K562 (cell line): ENCODE measurements around the gene G2E3. TPM values are rescaled to one million over a fixed set of nuclear protein-coding genes. Genes with fewer than 3 reads are reported as not detected.

Source experiments
- CBFB ChIP-seq: sonication (generic); formaldehyde crosslinking; IDR thresholded peaks from 2 replicates; pipeline ENCODE4 v1.4.0; 2020; ENCODE audit warnings: mild to moderate bottlenecking, missing genetic modification reagents
- CBX2 ChIP-seq: fragments of 200-600 bp; sonication (generic); IDR thresholded peaks from one replicate; pipeline ENCODE4 v1.6.1; 2012; ENCODE audit warnings: mild to moderate bottlenecking, low read length, inconsistent platforms; ENCODE audit not compliant: insufficient read depth, poor library complexity, severe bottlenecking
- CC2D1A ChIP-seq: fragments of 450-650 bp; IDR thresholded peaks from 2 replicates; pipeline ENCODE4 v1.6.1; 2017; ENCODE audit warnings: mild to moderate bottlenecking
- COPS2 ChIP-seq: fragments of 450-650 bp; conservative IDR thresholded peaks from 2 replicates; pipeline ENCODE4 v1.6.1; 2016; ENCODE audit warnings: mild to moderate bottlenecking, moderate library complexity
- ETS1 ChIP-seq: conservative IDR thresholded peaks from 2 replicates; pipeline ENCODE4 v1.6.1; 2011; ENCODE audit warnings: low read depth, mild to moderate bottlenecking, low read length; ENCODE audit not compliant: control insufficient read depth
- HDAC1 ChIP-seq, 2 experiments: fragments of 450-650 bp; IDR thresholded peaks; 2 replicates each; pipeline ENCODE4 v1.6.1; 2016 to 2017; ENCODE audit warnings: inconsistent platforms in 1 of 2, mild to moderate bottlenecking in 1 of 2, moderate library complexity in 1 of 2
- HIVEP1 ChIP-seq: fragments of 250-450 bp; sonication (Bioruptor Pico); IDR thresholded peaks from 2 replicates; pipeline ENCODE4 v1.4.0; 2020; ENCODE audit warnings: mild to moderate bottlenecking
- MEIS2 ChIP-seq: fragments of 450-650 bp; IDR thresholded peaks from 2 replicates; pipeline ENCODE4 v1.6.1; 2014; ENCODE audit warnings: mild to moderate bottlenecking; ENCODE audit not compliant: partially characterized antibody
- MYBL2 ChIP-seq, 2 experiments: fragments of 450-650 bp in 1 of 2; sonication (generic) in 1 of 2; formaldehyde crosslinking in 1 of 2; IDR thresholded peaks; 2 replicates each; pipeline versions ENCODE4 v1.6.1 to v1.8.1; 2017 to 2022; ENCODE audit warnings: borderline replicate concordance in 1 of 2, inconsistent platforms in 1 of 2, low read depth in 1 of 2, mild to moderate bottlenecking in 1 of 2, missing genetic modification reagents in 1 of 2, moderate library complexity in 1 of 2
- NCOA2 ChIP-seq, 2 experiments: fragments of 450-650 bp; IDR thresholded peaks; 2 replicates each; pipeline ENCODE4 v1.6.1; 2018; ENCODE audit warnings: mild to moderate bottlenecking in 2 of 2, moderate library complexity in 1 of 2; ENCODE audit not compliant: partially characterized antibody in 2 of 2
- NONO ChIP-seq, 2 experiments: fragments of 200-400 bp in 1 of 2; fragments of 450-650 bp in 1 of 2; formaldehyde crosslinking in 1 of 2; IDR thresholded peaks; 2 replicates each; pipeline ENCODE4 v1.6.1; 2017; ENCODE audit warnings: low read depth in 2 of 2, mild to moderate bottlenecking in 2 of 2, moderate library complexity in 2 of 2, low read length in 1 of 2
- PCBP1 ChIP-seq: fragments of 200-400 bp; formaldehyde crosslinking; IDR thresholded peaks from 2 replicates; pipeline ENCODE4 v1.6.1; 2018; ENCODE audit warnings: mild to moderate bottlenecking, low read depth, low read length; ENCODE audit not compliant: poor library complexity, severe bottlenecking
- PHF8 ChIP-seq: fragments of 200-600 bp; sonication (generic); IDR thresholded peaks from 2 replicates; pipeline ENCODE4 v1.6.1; 2012; ENCODE audit warnings: mixed run types, mild to moderate bottlenecking, inconsistent platforms, low read length, moderate library complexity, borderline replicate concordance
- PTTG1 ChIP-seq: fragments of 450-650 bp; IDR thresholded peaks from 2 replicates; pipeline ENCODE4 v1.6.1; 2016; ENCODE audit warnings: low read depth, mild to moderate bottlenecking, missing genetic modification characterization, missing compliant biosample characterization
- ZBTB11 ChIP-seq, 3 experiments: fragments of 200-800 bp in 1 of 3; fragments of 250-450 bp in 1 of 3; fragments of 450-650 bp in 1 of 3; sonication (Bioruptor Pico) in 1 of 3; sonication (Bioruptor generic) in 1 of 3; formaldehyde crosslinking in 1 of 3; IDR thresholded peaks; 2 replicates each; pipeline versions ENCODE4 v1.6.1 to v1.8.0; 2016 to 2022; ENCODE audit warnings: mild to moderate bottlenecking in 2 of 3, missing genetic modification characterization in 2 of 3, missing compliant biosample characterization in 1 of 3, moderate library complexity in 1 of 3
- ZBTB17 ChIP-seq: fragments of 450-650 bp; formaldehyde crosslinking; IDR thresholded peaks from 2 replicates; pipeline ENCODE4 v1.4.0; 2020; ENCODE audit warnings: mild to moderate bottlenecking
- ZNF311 ChIP-seq: fragments of 250-450 bp; sonication (Bioruptor Pico); IDR thresholded peaks from 2 replicates; pipeline ENCODE4 v1.4.0; 2020; ENCODE audit warnings: mild to moderate bottlenecking, moderate library complexity
- polyA plus RNA-seq, 8 experiments: library from polyadenylated mRNA; depleted of rRNA in 4 of 8; stranded (reverse) in 5 of 8; unstranded in 3 of 8; fragments of >200 nt; fragmentation: Nextera tagmentation in 2 of 8; fragmentation: Illumina TruSeq in 1 of 8; extraction: Ambion mirVana in 2 of 8; extraction: Trizol in 1 of 8; gene quantifications; 2 replicates each; pipeline versions ENCODE4 v1.2.1 to v1.2.3, GENCODE V29; 2011 to 2014; ENCODE audit warnings: inconsistent platforms in 1 of 8, missing spikeins in 1 of 8
- total RNA-seq, 7 experiments: library from RNA; depleted of rRNA in 6 of 7; stranded (reverse); fragments of >200 nt in 6 of 7; fragmentation: Illumina TruSeq in 2 of 7; extraction: Trizol in 2 of 7; gene quantifications; 2 replicates each; pipeline versions ENCODE4 v1.2.1 to v1.2.3, GENCODE V29; 2011 to 2021; ENCODE audit warnings: low replicate concordance in 1 of 7
- TF ChIP-seq, protein P1 (sequence below): fragments of 450-650 bp; IDR thresholded peaks from 2 replicates; pipeline ENCODE4 v1.6.1; 2016; ENCODE audit warnings: antibody characterized with exemption

G2E3 gene
- total and polyA plus RNA-seq, 9 of the 15 experiments (the other 6 are each of a cell fraction or from before 2014, with no cell fraction given): 9.8 to 53.5 (median 24.7) TPM

DNA sequence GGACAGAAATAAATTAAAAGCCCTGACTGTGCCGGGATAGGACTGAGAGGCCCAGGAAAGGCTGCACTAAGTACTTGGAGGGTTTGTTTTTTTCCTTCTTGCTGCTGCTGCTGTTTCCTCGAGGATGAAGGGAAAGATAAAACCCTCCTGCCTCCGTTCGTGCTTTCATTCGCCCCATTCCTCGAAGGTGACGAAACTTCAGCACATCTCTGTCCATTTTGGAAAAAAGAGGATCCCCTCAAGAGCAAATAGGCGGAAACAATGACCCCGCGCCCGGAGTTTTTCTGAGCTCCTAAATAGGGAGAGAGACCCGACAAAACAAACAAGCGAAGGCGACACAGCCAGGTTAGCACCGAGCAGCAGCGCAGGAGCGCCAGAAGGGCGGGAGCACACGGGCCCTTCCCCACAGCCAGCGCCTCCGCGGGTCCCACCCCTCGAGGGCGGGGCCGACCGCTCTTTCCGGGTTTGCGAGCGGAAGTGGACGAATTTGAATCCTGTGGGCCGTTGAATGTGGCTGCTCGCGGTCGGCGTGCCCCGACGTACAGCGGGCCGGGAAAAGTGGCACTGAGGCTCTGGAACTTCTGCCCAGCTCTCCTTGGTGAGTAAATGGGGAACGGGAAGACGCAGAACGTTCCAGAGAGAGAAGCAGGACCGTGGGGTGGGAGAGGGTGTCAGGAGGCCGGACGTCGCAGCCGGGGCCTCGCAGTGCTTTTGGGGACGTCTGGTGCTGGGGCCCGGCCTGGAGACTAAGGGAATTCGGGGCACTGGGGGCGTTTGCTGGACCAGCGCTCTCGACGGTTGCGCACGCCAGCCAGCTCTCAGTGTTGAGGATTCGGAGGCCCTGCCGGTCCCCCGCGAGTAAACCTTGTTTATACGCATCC, at the start of gene G2E3 (continued):
- no peak for TF ChIP-seq HIVEP1 (CRISPR knock-in tag)
- no peak for TF ChIP-seq CBX2
- 0 out of 2 replicates have a peak, but pooled peaks have one; percentile 29 for TF ChIP-seq CBFB (CRISPR knock-in tag)
- TF ChIP-seq CC2D1A: peak; percentile 95
- TF ChIP-seq MYBL2 (IDR thresholded peaks at IDR 0.05; ENCODE audit: low read depth): peak; percentile 99
- TF ChIP-seq MYBL2 (CRISPR knock-in tag; IDR thresholded peaks at IDR 0.05; ENCODE audit: borderline replicate concordance): peak; percentile 95; the same call in 1 of the 2 replicates
- no peak for TF ChIP-seq NCOA2 (IDR thresholded peaks at IDR 0.05; ENCODE audit: partially characterized antibody in 2 of 2)
- TF ChIP-seq ZBTB17 (CRISPR knock-in tag): no peak
- no peak for TF ChIP-seq PCBP1
- peak in 1 of 2 experiments; percentile 83; a peak in 2 of 4 replicates for TF ChIP-seq HDAC1 (IDR thresholded peaks at IDR 0.05)
- TF ChIP-seq MEIS2: no peak
- TF ChIP-seq NONO (IDR thresholded peaks at IDR 0.05; ENCODE audit: low read depth in 2 of 2, low read length in 1 of 2): no peak
- TF ChIP-seq ZBTB11 (CRISPR knock-in tag; IDR thresholded peaks at IDR 0.05): peak; percentile 65 to 84 (median 77); a peak in 5 of 6 replicates
- no peak for TF ChIP-seq COPS2
- TF ChIP-seq ZNF311 (CRISPR knock-in tag): no peak
- TF ChIP-seq ETS1: no peak; the same call in 1 of the 2 replicates
- TF ChIP-seq, protein P1, sequence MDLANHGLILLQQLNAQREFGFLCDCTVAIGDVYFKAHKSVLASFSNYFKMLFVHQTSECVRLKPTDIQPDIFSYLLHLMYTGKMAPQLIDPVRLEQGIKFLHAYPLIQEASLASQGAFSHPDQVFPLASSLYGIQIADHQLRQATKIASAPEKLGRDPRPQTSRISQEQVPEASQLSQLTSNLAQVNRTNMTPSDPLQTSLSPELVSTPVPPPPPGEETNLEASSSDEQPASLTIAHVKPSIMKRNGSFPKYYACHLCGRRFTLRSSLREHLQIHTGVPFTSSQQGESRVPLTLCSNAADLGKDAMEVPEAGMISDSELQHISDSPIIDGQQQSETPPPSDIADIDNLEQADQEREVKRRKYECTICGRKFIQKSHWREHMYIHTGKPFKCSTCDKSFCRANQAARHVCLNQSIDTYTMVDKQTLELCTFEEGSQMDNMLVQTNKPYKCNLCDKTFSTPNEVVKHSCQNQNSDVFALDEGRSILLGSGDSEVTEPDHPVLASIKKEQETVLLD: no peak
- TF ChIP-seq PTTG1 (tag): no peak
- peak; percentile 86; the same call in 1 of the 2 replicates for TF ChIP-seq PHF8
